Neural crest cell (in vitro differentiated cells): ENCODE measurements around the gene STK31. TPM values are rescaled to one million over a fixed set of nuclear protein-coding genes. Genes with fewer than 3 reads are reported as not detected.
"Not testable (repeated sequence)": the region's sequence is repeated elsewhere in the genome, so short reads cannot be mapped to it uniquely, and the experiment has no call there.

Experiments used
- DNase-seq: peaks from one replicate; pipeline ENCODE4 v3.0.0; 2021; ENCODE audit warnings: low read depth, mixed read lengths, low spot score
- H3K27ac Mint-ChIP-seq: one replicate; pipeline ENCODE4 v1.8.0; 2021; ENCODE audit warnings: mild to moderate bottlenecking, mixed read lengths; ENCODE audit not compliant: unreplicated experiment
- H3K27me3 Mint-ChIP-seq: 2 replicates; pipeline ENCODE4 v1.8.0; 2021; ENCODE audit warnings: low read depth, mild to moderate bottlenecking, mixed read lengths
- H3K36me3 Mint-ChIP-seq: 2 replicates; pipeline ENCODE4 v1.8.0; 2021; ENCODE audit warnings: low read depth, mild to moderate bottlenecking, mixed read lengths
- H3K4me1 Mint-ChIP-seq: 2 replicates; pipeline ENCODE4 v1.8.0; 2021; ENCODE audit warnings: mixed read lengths
- H3K4me3 Mint-ChIP-seq: one replicate; pipeline ENCODE4 v1.8.0; 2021; ENCODE audit warnings: mild to moderate bottlenecking, mixed read lengths
- H3K9me3 Mint-ChIP-seq: 2 replicates; pipeline ENCODE4 v1.8.0; 2021; ENCODE audit warnings: mixed read lengths
- total RNA-seq: library from RNA; stranded (reverse); gene quantifications from 2 replicates; pipeline ENCODE4 v1.2.1, GENCODE V29; 2021
- TF ChIP-seq, protein P1 (sequence below): fragments of 200-600 bp; sonication (generic); conservative IDR thresholded peaks from 2 replicates; pipeline ENCODE4 v1.5.0; 2021; ENCODE audit warnings: antibody characterized with exemption, mild to moderate bottlenecking

Gene STK31
- total RNA-seq, 1 donor from 2014 or later: 0.58 TPM

DNA sequence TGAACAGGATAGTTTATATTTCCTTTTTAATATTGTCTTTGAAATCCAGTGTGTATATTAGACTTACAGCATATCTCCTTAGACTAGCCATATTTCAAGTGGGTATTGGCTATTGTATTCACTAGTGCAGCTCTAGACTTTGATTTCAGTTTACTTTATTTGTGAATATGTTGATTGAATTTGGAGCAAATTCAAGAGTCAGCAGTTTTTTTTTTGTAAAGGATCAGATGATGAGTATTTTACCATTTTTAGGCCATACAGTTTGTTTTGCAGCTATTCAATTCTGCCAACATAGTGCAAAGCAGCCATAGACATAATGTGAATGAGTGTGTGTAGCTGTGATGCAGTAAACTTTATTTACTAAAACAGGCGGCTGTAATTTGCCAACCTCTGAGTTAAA is 4.6 kb downstream of the STK31 start:
- TF ChIP-seq, protein P1, sequence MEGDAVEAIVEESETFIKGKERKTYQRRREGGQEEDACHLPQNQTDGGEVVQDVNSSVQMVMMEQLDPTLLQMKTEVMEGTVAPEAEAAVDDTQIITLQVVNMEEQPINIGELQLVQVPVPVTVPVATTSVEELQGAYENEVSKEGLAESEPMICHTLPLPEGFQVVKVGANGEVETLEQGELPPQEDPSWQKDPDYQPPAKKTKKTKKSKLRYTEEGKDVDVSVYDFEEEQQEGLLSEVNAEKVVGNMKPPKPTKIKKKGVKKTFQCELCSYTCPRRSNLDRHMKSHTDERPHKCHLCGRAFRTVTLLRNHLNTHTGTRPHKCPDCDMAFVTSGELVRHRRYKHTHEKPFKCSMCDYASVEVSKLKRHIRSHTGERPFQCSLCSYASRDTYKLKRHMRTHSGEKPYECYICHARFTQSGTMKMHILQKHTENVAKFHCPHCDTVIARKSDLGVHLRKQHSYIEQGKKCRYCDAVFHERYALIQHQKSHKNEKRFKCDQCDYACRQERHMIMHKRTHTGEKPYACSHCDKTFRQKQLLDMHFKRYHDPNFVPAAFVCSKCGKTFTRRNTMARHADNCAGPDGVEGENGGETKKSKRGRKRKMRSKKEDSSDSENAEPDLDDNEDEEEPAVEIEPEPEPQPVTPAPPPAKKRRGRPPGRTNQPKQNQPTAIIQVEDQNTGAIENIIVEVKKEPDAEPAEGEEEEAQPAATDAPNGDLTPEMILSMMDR: no peak
- no peak overlapping the region for H3K27ac Mint-ChIP-seq
- no peaks in the 10 kb centered on the region for H3K9me3 Mint-ChIP-seq
- no peaks in the 10 kb centered on the region for H3K4me1 Mint-ChIP-seq
- no peak overlapping the region for H3K4me3 Mint-ChIP-seq
- DNase-seq: no peak
- H3K27me3 Mint-ChIP-seq: no peaks in the 10 kb centered on the region
- H3K36me3 Mint-ChIP-seq: no peaks in the 10 kb centered on the region

DNA sequence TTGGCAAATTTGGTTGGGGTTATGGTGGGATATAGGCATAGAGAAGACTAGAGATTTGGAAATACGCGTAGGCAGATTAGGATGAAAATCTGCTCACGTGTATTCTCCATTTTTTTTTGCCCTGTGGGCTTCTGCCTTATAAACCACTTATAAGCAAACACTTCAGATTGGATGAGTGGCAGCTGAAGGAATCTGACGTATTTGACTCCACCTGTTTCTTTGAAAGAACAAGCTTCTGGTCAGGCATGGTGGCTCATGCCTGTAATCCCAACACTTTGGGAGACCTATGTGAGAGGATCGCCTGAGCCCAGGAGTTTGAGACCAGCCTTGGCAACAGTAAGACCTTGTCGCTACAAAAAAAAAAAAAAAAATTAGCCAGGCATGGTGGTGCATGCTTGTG is 5.1 kb downstream of the STK31 start:
- Mint-ChIP-seq H3K9me3 (no peaks in the 10 kb centered on the region), H3K27ac (no peak overlapping the region), H3K4me1 (no peaks in the 10 kb centered on the region), H3K36me3 (no peaks in the 10 kb centered on the region), H3K4me3 (no peak overlapping the region), H3K27me3 (no peaks in the 10 kb centered on the region)
- TF ChIP-seq, protein P1: no peak
- no peak for DNase-seq

DNA sequence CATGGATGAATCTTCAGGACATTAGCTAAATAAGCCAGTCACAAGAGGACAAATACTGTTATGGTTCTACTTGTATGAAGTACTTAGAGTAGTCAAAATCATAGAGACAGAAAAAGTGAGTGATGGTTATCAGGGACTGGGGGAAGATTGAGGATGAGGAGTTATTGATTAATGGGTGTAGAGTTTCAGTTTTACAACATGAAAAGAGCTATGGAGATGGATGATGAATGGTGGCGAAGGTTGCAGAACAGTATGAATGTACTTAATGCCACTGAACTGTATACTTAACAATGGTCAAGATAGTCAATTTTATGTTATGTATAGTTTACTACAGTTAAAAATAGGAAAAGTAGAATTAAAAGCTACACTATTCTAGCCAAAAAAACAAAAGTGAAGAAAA is 7.8 kb downstream of the STK31 start:
- H3K36me3 Mint-ChIP-seq: no peaks in the 10 kb centered on the region
- no peaks in the 10 kb centered on the region for H3K9me3 Mint-ChIP-seq
- no peak for DNase-seq
- no peak overlapping the region for H3K4me3 Mint-ChIP-seq
- TF ChIP-seq, protein P1: no peak
- H3K27ac Mint-ChIP-seq: no peak overlapping the region
- no peaks in the 10 kb centered on the region for H3K4me1 Mint-ChIP-seq
- H3K27me3 Mint-ChIP-seq: no peaks in the 10 kb centered on the region

DNA sequence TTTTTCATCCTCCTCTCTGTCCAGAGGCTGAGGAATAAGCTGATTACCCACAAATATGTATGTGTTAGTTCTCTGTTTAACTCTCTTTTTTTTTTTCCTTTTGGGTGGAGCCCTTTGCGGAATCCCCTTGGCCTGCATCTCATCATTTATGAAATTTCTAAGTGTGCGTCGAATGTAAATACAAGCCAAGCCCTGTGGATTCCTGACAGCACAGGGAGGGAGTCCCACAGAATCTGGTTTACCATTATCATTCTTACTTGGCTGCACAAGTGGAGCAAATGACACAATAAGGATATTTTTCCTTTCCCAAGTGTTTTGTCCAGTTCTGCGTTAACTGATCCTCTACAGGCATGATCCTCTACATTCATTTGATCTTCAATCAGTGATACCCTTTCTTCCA is 11.4 kb downstream of the STK31 start:
- Mint-ChIP-seq H3K4me3 (no peak overlapping the region), H3K4me1 (no peaks in the 10 kb centered on the region), H3K36me3 (no peaks in the 10 kb centered on the region), H3K27ac (no peak overlapping the region), H3K27me3 (no peaks in the 10 kb centered on the region), H3K9me3 (no peaks in the 10 kb centered on the region)
- DNase-seq: no peak
- TF ChIP-seq, protein P1: no peak

DNA sequence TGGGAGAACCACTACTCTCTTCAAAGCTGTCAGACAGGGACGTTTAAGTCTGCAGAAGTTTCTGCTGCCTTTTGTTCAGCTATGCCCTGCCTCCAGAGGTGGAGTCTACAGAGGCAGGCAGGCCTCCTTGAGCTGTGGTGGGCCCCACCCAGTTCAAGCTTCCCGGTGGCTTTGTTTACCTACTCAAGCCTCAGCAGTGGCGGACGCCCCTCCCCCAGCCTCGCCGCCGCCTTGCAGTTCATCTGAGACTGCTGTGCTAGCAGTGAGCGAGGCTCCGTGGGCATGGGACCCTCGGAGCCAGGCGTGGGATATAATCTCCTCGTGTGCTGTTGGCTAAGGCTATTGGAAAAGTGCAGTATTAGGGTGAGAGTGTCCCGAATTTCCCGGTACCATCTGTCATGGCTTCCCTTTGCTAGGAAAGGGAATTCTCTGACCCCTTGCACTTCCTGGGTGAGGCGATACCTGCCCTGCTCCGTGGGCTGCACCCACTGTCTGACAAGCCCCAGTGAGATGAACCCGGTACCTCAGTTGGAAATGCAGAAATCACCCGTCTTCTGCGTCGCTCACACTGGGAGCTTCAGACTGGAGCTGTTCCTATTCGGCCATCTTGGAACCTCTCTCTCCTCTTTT is 12.7 kb downstream of the STK31 start:
- not testable (repeated sequence) for H3K27ac Mint-ChIP-seq

DNA sequence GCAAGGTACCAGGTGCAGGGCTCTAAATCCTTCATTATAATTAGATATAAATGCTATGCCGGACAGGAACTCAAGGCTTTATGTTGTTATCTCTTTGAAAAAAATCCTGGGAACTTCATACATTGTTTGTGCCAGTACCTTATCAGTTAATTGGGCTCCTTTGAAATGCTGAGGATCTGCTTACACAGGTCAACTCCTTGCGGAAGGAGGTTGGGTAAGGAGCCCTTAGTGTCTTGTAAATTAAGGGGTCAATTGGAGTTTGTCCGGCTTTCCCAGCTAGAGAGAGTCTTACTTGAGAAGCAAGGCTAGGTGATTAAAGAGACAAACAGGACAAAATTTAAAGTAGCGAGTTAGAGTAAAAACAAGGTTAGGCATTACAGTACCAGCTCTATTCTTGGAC is 14.1 kb downstream of the STK31 start:
- H3K27ac Mint-ChIP-seq, H3K36me3 Mint-ChIP-seq, H3K4me3 Mint-ChIP-seq, H3K27me3 Mint-ChIP-seq, DNase-seq, H3K4me1 Mint-ChIP-seq, H3K9me3 Mint-ChIP-seq: not testable (repeated sequence)

More for the DNA sequence above, 12.7 kb downstream of the STK31 start:
- H3K36me3 Mint-ChIP-seq, H3K27me3 Mint-ChIP-seq, H3K4me3 Mint-ChIP-seq, H3K9me3 Mint-ChIP-seq, DNase-seq, H3K4me1 Mint-ChIP-seq: not testable (repeated sequence)
